HG02610 (cell line): ENCODE measurements around the gene DRAXIN.

Source experiments
- ATAC-seq: cut with Tn5 transposase; IDR thresholded peaks from one replicate; pipeline ENCODE4 v1.9.1; 2021; ENCODE audit warnings: mild to moderate bottlenecking, moderate library complexity; ENCODE audit not compliant: unreplicated experiment

The DRAXIN gene

DNA sequence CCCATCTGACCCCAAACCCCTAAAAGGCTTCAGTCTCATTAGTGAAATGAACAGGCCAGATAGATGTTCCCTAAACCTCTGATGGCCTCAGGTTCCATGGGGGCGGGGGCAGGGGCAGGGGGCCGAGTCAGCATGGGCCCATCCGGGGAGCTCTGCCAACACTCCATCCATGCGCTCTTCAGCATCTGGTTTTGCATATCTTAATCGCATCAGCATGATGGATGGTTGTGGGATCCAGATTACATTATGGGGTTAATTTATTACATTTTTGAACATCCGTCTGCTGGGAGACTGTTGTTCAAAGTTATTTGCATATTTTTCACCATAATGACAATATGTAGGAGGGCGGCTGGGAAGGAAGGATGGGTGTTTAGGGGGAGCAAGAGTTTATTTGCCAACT lies 7.4 kb upstream of the DRAXIN start:
- ATAC-seq = no peak

- no peak for ATAC-seq
These were observed 6.2 kb upstream of the DRAXIN start for GRCh38 chr1:11685210-11685752.

DNA sequence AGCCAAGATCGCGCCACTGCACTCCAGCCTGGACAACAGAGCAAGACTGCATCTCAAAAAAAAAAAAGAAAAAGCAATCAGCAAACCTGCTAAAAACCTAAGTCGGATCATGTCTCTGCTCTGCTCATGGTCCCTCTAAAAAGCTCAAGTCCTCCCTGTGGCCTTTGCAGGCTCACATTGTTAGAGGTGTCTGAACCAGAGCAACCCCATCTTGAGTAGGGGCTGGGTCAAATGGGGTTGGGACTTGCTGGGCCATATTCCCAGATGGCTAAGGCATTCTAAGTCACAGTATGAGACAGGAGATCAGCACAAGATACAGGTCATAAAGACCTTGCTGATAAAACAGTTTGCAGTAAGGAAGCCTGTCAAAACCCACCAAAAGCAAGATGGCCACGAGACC lies 3.0 kb upstream of the DRAXIN start:
- no peak for ATAC-seq

DNA sequence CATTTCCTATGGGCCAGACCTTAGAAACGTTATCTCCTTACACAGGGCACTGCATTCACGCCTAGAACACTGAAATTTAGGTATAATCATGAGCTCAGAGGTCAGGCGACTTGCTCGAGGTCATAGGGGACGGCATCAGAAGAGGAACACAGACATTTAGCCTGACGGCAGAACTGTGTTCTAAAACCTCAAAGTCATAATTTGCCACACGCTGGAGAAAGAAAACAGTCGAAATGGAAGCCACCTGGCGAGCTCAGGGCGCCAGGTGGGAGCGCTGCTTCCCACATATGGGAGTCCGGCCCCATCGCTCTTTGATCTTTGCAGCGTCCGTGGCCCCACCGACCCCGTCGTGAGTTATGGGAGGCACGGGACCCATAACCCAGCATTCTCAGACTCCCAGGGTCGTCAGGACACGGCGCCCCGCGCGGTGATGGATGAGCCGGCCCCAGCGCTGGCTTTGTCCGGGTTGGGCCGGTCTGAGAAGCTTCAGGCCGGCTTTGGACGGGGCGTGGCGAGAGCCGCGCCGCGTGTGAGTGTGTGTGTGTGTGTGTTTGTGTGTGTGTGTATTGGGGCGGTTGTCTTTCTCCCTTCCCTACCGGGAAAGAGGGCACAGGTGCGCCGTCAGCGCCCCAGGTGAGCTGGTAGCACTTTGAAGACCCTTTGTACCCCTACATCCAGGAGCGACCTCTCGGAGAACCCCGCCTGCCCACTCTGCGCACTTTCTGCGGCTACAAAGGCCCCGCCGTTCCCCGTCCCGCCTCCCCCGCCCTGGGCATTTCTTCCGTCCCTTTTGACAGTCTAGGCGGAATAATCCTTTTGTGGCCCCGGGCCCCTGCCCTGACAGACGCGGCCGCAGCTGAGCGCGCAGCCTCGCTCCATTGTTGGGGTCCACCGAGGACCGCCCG lies 861 bp upstream of the DRAXIN start:
- no peak for ATAC-seq

- ATAC-seq = no peak
These were observed 610 bp downstream of the DRAXIN start for GRCh38 chr1:11691928-11692711.

- ATAC-seq = no peak
These were observed 1.6 kb downstream of the DRAXIN start for GRCh38 chr1:11693024-11693590.

DNA sequence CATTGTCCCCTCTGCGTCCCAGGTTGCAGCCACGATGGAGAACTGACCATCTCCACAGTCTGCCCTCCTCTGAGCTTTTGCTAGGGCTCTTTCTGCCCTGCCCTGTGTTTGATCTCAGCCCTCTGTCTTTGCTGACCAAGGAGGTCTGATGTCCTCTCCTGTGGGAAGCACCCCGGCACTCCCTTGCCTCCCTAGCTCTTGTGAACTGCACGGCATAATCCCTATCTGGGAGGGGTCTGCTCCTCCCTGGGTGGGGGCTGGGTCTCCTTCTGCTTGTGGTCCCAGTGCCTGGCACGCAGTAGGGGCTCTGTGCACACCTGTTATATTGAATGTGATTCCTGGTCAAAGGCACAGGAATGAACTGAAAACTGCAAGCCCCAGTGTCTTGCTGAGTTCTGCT lies 2.4 kb downstream of the DRAXIN start:
- ATAC-seq = no peak

- no peak for ATAC-seq
These were observed 4.4 kb downstream of the DRAXIN start for GRCh38 chr1:11695861-11696260.

- no peak for ATAC-seq
These were observed 5.8 kb downstream of the DRAXIN start for GRCh38 chr1:11697188-11697892.

GRCh38 chr1:11697893-11698210 lies 6.3 kb downstream of the DRAXIN start:
- no peak for ATAC-seq

DNA sequence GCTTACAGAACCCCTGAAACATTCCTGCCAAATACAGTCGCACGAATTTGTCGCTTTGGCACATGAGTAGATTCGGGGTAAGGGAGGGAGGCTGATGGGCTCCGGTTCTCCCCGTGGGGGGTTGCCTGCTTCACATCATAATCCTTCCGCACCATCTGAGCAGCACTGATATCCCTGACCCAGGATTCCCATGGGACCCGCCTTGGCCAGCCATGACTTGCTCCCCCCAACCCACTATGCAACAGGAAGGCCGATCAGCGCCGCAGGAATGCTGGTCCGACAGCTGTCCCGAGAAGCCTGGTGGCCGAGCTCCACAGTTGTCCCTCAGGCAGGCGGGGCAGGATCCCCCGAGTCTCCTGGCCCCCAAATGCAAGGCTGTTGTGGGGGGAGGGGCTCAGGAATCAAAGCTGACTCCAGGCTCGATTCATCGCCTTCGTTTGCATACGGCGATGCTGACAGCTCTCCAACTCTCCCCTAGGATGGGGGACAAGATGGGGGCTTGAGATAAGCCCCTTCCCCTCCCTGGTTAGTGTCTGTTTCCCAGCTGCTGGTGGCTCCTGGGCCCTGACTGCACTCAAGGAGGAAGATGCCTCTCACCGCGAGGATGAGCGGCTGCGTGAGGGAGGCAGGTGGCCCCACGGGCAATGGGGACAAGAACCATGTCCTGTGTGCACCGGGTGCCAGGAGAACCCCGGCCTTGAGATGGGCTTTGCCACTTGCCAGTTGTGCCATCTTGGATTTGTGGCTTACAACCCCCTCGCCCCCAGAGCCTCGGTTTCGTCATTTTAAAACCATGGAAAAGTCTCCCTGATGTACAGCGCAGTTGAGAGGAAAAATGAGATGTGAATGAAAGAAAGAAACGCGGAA lies 9.3 kb downstream of the DRAXIN start:
- ATAC-seq = no peak

DNA sequence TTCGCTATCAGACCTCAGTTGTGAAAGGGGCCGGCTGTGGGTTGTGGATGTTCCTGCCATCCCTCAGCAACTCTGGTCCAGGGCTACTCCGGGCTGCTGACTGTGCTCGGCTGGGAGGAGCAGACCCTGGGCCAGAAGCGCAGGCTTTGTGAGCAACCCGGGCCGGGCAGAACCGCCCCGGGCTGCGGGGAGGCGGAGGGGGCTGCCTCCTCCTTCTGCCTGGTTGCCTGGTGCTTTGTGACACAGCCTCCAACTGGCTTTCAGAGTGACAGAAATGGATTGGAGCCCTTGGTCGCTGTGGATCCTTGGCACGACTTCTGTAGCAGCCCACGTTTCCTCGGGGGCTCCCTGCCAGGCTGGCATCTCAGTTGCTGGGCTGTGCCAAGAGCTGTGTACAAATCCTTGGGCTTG lies 10.0 kb downstream of the DRAXIN start:
- ATAC-seq = no peak

GRCh38 chr1:11701981-11702803 lies 10.7 kb downstream of the DRAXIN start:
- no peak for ATAC-seq

DNA sequence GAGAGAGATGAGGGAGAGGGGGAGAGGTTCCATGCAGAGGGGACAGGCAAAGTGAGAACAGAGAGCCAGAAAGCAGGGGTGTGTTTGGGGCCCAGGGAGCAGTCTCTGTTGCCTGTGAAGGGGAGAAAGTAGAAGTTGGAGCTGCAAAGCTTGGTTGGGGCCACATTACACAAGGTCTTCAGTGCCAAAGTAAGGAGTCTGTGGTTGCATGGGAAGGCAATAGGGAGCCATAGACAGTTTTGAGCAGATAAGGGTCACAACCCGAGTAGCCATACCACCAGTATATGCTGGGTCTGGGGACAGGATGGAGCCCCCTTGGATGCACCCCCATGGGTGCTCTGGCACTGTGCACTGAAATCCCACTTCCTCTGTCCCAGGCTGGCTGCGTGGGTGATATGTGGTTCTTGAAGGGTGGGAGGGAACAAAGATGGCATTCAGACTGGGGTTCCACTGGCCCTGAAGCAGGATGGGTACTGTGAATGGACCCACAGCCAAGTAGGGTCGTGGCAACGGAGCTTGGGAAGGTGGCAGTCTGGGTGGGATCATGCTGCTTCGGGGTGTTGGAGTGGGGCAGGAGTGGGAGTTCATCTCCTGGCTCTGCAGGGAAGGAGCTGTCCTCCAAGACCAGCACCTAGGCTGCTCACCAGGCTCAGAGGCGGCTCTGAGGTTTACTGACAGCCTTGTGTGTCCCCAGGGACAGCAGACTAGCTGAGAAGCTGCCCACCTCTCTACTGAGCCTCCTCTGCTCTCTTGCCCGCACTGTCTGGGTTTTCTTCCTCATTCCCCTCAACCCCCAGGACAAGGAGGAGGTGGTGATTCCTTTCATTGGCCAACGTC lies 12.1 kb downstream of the DRAXIN start:
- no peak for ATAC-seq

DNA sequence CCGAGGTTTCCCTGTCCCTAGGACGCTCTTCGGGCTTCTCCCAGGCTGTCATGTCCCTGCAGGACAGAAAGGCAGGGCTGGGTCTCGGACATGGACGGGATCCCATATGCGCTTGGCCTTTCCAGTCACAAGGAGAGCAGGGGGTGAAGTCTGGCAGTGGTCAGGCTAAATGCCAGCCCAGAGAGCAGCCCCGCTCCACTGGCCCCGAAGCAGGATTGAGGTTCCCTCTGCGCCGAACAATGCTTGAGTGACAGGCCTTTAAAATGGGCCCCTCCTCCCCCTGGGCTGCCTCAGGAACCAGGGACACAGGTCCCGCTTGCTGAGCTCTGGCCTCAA lies 12.7 kb downstream of the DRAXIN start:
- no peak for ATAC-seq

DNA sequence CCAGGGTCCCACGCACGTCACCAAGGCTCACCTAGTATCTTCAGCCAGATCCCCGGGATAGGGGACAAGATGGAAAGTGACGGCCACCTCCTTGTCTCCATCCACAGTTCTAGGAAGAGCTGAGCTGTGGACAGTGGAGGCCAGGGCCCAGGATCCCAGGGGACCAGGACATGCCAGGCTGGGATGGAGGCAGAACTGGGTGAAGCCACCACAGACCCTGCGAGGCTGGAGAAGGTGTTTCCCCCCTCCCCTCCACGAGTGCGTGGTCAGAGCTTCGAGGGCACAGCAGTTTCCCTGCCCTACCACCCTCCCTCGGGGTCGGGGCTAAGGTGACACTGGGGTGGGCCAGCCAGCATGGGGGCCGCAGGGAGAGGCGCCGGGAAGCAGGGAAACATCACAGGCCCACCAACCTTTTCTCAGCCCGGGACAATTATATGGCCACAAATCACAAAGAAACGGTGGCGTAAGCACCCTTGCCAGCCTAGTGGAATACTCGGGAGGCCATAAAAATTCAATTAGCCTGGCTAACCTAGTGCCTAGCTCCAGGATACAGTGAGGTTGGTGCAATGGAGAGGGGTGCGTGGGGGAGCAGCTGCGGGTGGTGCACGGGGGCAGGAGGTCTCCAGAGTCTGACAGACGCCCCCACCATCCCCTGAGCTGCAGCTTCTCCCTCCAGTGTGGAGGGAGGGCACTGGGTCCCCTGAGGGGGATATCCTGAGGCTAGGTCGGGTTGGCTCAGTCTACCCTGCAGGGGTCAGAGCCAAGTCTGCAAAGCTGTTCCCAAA lies 13.4 kb downstream of the DRAXIN start:
- no peak for ATAC-seq

DNA sequence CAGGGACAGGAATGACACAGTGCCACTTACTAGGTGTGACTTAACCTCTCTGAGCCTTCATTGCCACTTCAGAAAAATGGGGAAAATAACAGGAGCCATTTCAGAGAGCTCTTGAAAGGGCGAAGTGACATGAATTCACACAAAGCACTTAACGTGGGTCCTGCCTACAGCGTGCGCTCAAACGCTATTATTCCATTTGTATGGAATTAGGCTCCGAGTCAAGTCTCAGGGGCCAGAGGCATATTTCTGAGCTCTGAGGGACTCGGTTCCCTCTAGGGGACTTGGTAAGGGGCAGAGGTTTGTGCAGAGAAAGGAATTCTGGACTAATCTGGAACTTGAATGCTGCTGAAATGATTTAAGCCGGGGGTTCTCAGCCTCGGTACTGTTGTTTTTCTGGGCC lies 14.1 kb downstream of the DRAXIN start:
- no peak for ATAC-seq

DNA sequence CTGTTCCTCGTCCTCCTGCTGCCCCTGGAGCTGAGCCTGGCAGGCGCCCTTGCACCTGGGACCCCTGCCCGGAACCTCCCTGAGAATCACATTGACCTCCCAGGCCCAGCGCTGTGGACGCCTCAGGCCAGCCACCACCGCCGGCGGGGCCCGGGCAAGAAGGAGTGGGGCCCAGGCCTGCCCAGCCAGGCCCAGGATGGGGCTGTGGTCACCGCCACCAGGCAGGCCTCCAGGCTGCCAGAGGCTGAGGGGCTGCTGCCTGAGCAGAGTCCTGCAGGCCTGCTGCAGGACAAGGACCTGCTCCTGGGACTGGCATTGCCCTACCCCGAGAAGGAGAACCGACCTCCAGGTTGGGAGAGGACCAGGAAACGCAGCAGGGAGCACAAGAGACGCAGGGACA lies 14.8 kb downstream of the DRAXIN start:
- ATAC-seq = no peak
